GM21723 (cell line): ENCODE measurements around the gene COL15A1.

Source experiments
- ATAC-seq: cut with Tn5 transposase; IDR thresholded peaks from one replicate; pipeline ENCODE4 v1.9.1; 2021; ENCODE audit warnings: mild to moderate bottlenecking, moderate library complexity; ENCODE audit not compliant: unreplicated experiment

Gene COL15A1

GRCh38 chr9:98971168-98971914, 27.6 kb downstream of the COL15A1 start:
- no peak for ATAC-seq

- ATAC-seq: no peak
Observed at GRCh38 chr9:98971915-98972223, 28.2 kb downstream of the COL15A1 start.

GRCh38 chr9:98972716-98973115, 29.0 kb downstream of the COL15A1 start:
- no peak for ATAC-seq

- no peak for ATAC-seq
Observed at GRCh38 chr9:98973171-98973570, 29.5 kb downstream of the COL15A1 start.

GRCh38 chr9:98973576-98973975, 29.9 kb downstream of the COL15A1 start:
- no peak for ATAC-seq

- no peak for ATAC-seq
Observed at GRCh38 chr9:98974106-98974505, 30.4 kb downstream of the COL15A1 start.

- no peak for ATAC-seq
Observed at GRCh38 chr9:98974554-98974953, 30.8 kb downstream of the COL15A1 start.

GRCh38 chr9:98974994-98975712, 31.4 kb downstream of the COL15A1 start:
- peak; percentile 90 for ATAC-seq

GRCh38 chr9:98975838-98976237, 32.1 kb downstream of the COL15A1 start:
- no peak for ATAC-seq

GRCh38 chr9:98977246-98977714, 33.6 kb downstream of the COL15A1 start:
- no peak for ATAC-seq

- ATAC-seq: no peak
Observed at GRCh38 chr9:98977813-98978212, 34.1 kb downstream of the COL15A1 start.

- no peak for ATAC-seq
Observed at GRCh38 chr9:98978231-98978681, 34.5 kb downstream of the COL15A1 start.

GRCh38 chr9:98980291-98980690, 36.6 kb downstream of the COL15A1 start:
- ATAC-seq: no peak

GRCh38 chr9:98983295-98984268, 39.9 kb downstream of the COL15A1 start:
- ATAC-seq: no peak

GRCh38 chr9:98985596-98985995, 41.9 kb downstream of the COL15A1 start:
- no peak for ATAC-seq

- ATAC-seq: no peak
Observed at GRCh38 chr9:98986866-98987651, 43.4 kb downstream of the COL15A1 start.

- ATAC-seq: no peak
Observed at GRCh38 chr9:98989036-98990000, 45.6 kb downstream of the COL15A1 start.

GRCh38 chr9:98990181-98990870, 46.6 kb downstream of the COL15A1 start:
- no peak for ATAC-seq
